K562 (cell line): ENCODE data around the gene MACROH2A2. TPM values are rescaled to one million over a fixed set of nuclear protein-coding genes. Genes with fewer than 3 reads are reported as not detected.

Experiments
- ATAC-seq: fragments of 200-7000 bp; cut with Tn5 transposase; 3 replicates; pipeline ENCODE4 v1.9.1; 2020; ENCODE audit warnings: moderate library complexity
- BruUV-seq: library from RNA; stranded (reverse); fragments of 400-500 nt; replicated peaks from 2 replicates; lab custom pipeline; 2021; lab: Mats Ljungman, UMichigan
- CTCF ChIA-PET: fragments of 300-600 bp; formaldehyde crosslinking; extraction: SDS; loops from one replicate; lab custom pipeline; 2021; ENCODE audit warnings: low intra/inter-chr PET ratio; lab: Yijun Ruan, JAX
- POLR2A ChIA-PET: fragments of 300-600, 350-650 bp; sonication (Branson Sonifier 250); formaldehyde crosslinking; extraction: SDS; loops from one replicate; lab custom pipeline; 2021; ENCODE audit warnings: antibody characterized with exemption, inconsistent platforms; lab: Yijun Ruan, JAX
- DNase-seq, 4 experiments: peaks; one replicate each; pipeline versions ENCODE4 v3.0.0 to v3.0.0-alpha.2; 2011 to 2018; ENCODE audit warnings: low spot score in 3 of 4, mixed read lengths in 3 of 4; ENCODE audit errors: extremely low read depth in 1 of 4
- FAIRE-seq: peaks from 2 replicates; lab custom pipeline; 2011; peaks lifted over from hg19 to GRCh38; lab: Jason Lieb, UNC
- H2AFZ ChIP-seq: 2 replicates; pipeline ENCODE4 v1.6.0; 2011; ENCODE audit warnings: low read depth, low read length, control low read depth, inconsistent platforms
- H3K27ac ChIP-seq: fragments of 200-600 bp; 3 replicates; pipeline ENCODE4 v1.8.0; 2011; ENCODE audit warnings: low read depth, mild to moderate bottlenecking, control low read depth, inconsistent platforms, low read length, moderate library complexity, mixed read lengths; ENCODE audit errors: extremely low read depth
- H3K27me3 ChIP-seq, 2 experiments: fragments of 300-600 bp in 1 of 2; 2 replicates in 1 of 2; 3 replicates in 1 of 2; pipeline versions ENCODE4 v1.6.0 to v1.8.0; 2011; ENCODE audit warnings: inconsistent platforms in 2 of 2, low read length in 2 of 2, mild to moderate bottlenecking in 1 of 2, mixed read lengths in 1 of 2, moderate library complexity in 1 of 2; ENCODE audit not compliant: control insufficient read depth in 2 of 2, insufficient read depth in 2 of 2
- H3K36me3 ChIP-seq: fragments of 300-600 bp; 3 replicates; pipeline ENCODE4 v1.8.0; 2011; ENCODE audit warnings: mild to moderate bottlenecking, low read length, inconsistent platforms; ENCODE audit not compliant: control insufficient read depth, insufficient read depth
- H3K4me1 ChIP-seq, 2 experiments: fragments of 200-600 bp in 1 of 2; replicated peaks in 1 of 2; 2 replicates in 1 of 2; 3 replicates in 1 of 2; pipeline versions ENCODE4 v1.5.1 to v1.8.0; 2011; ENCODE audit warnings: inconsistent platforms in 2 of 2, low read length in 2 of 2, mild to moderate bottlenecking in 1 of 2, mixed read lengths in 1 of 2, moderate library complexity in 1 of 2; ENCODE audit not compliant: control insufficient read depth in 2 of 2, insufficient read depth in 2 of 2
- H3K4me2 ChIP-seq: 2 replicates; pipeline ENCODE4 v1.6.1; 2011; ENCODE audit warnings: low read length, control low read depth, inconsistent platforms, mixed read lengths; ENCODE audit not compliant: insufficient read depth
- H3K4me3 ChIP-seq: fragments of 200-600 bp; sonication (generic), shearing (Covaris generic); 2 replicates; pipeline ENCODE4 v1.5.1; 2016; ENCODE audit warnings: control low read depth, inconsistent platforms
- H3K79me2 ChIP-seq: fragments of 200-600 bp; 3 replicates; pipeline ENCODE4 v1.8.0; 2011; ENCODE audit warnings: low read length, inconsistent platforms; ENCODE audit not compliant: control insufficient read depth, insufficient read depth
- H3K9ac ChIP-seq, 2 experiments: 2 replicates each; pipeline versions ENCODE4 v1.6.0 to v1.6.1; 2011; ENCODE audit warnings: low read depth in 2 of 2, low read length in 2 of 2, control low read depth in 1 of 2, inconsistent platforms in 1 of 2, mild to moderate bottlenecking in 1 of 2, mixed read lengths in 1 of 2; ENCODE audit not compliant: insufficient read depth in 1 of 2
- H3K9me1 ChIP-seq: one replicate; pipeline ENCODE4 v1.6.0; 2011; ENCODE audit warnings: inconsistent platforms, mild to moderate bottlenecking, low read length, moderate library complexity; ENCODE audit not compliant: control insufficient read depth, insufficient read depth
- H3K9me3 ChIP-seq: replicated peaks from 2 replicates; pipeline ENCODE4 v1.5.1; 2011; ENCODE audit warnings: low read depth, low read length, inconsistent platforms; ENCODE audit not compliant: control insufficient read depth, insufficient read depth
- H4K20me1 ChIP-seq: replicated peaks from 2 replicates; pipeline ENCODE4 v1.6.1; 2011; ENCODE audit warnings: low read length, inconsistent platforms, mixed read lengths; ENCODE audit not compliant: control insufficient read depth, insufficient read depth
- ADNP ChIP-seq: fragments of 200-800 bp; sonication (Bioruptor generic); IDR thresholded peaks from 2 replicates; pipeline ENCODE4 v1.6.1; 2016; ENCODE audit warnings: missing genetic modification characterization, missing compliant biosample characterization
- CREM ChIP-seq: IDR thresholded peaks from 2 replicates; pipeline ENCODE4 v1.6.1; 2014; ENCODE audit warnings: antibody characterized with exemption, low read depth
- CTCF ChIP-seq, 3 experiments: IDR thresholded peaks in 2 of 3; conservative IDR thresholded peaks in 1 of 3; 2 replicates each; pipeline ENCODE4 v1.5.1; 2011 to 2012; ENCODE audit warnings: low read length in 3 of 3, mild to moderate bottlenecking in 3 of 3, control low read depth in 2 of 3, improper control_type of control experiment in 1 of 3, inconsistent platforms in 1 of 3, low read depth in 1 of 3, mixed read lengths in 1 of 3, moderate library complexity in 1 of 3; ENCODE audit not compliant: insufficient read depth in 2 of 3
- DNMT1 ChIP-seq: fragments of 450-650 bp; IDR thresholded peaks from 2 replicates; pipeline ENCODE4 v1.6.1; 2016; ENCODE audit warnings: antibody characterized with exemption, mild to moderate bottlenecking
- EP300 ChIP-seq: IDR thresholded peaks from 2 replicates; pipeline ENCODE4 v1.6.1; 2012; ENCODE audit warnings: low read length, improper control_type of control experiment
- HBP1 ChIP-seq: fragments of 450-650 bp; formaldehyde crosslinking; IDR thresholded peaks from 2 replicates; pipeline ENCODE4 v1.4.0; 2022; ENCODE audit warnings: missing genetic modification characterization
- HMG20B ChIP-seq: fragments of 250-450 bp; sonication (Bioruptor Pico); IDR thresholded peaks from 2 replicates; pipeline ENCODE4 v1.5.0; 2021; ENCODE audit warnings: mild to moderate bottlenecking
- MYC ChIP-seq, 2 experiments: fragments of 250-450 bp in 1 of 2; sonication (Bioruptor Pico) in 1 of 2; IDR thresholded peaks; 2 replicates each; pipeline versions ENCODE4 v1.5.1 to v1.6.1; 2012 to 2021; ENCODE audit warnings: low read depth in 2 of 2, borderline replicate concordance in 1 of 2, improper control_type of control experiment in 1 of 2, low read length in 1 of 2, mild to moderate bottlenecking in 1 of 2, moderate library complexity in 1 of 2
- NELFE ChIP-seq: IDR thresholded peaks from 2 replicates; pipeline ENCODE4 v1.6.1; 2011; ENCODE audit warnings: mild to moderate bottlenecking; ENCODE audit not compliant: insufficient read depth, insufficient read length
- RAD21 ChIP-seq, 2 experiments: fragments of 250-450 bp in 1 of 2; fragments of 450-650 bp in 1 of 2; sonication (Bioruptor Pico) in 1 of 2; formaldehyde crosslinking in 1 of 2; IDR thresholded peaks in 1 of 2; conservative IDR thresholded peaks in 1 of 2; 2 replicates each; pipeline versions ENCODE4 v1.4.0 to v1.8.0; 2020 to 2022; ENCODE audit warnings: mild to moderate bottlenecking in 2 of 2, moderate library complexity in 1 of 2
- RHOXF2B ChIP-seq: fragments of 250-450 bp; sonication (Bioruptor Pico); conservative IDR thresholded peaks from 2 replicates; pipeline ENCODE4 v1.5.1; 2021
- SMC3 ChIP-seq: conservative IDR thresholded peaks from 2 replicates; pipeline ENCODE4 v1.6.1; 2011; ENCODE audit warnings: low read depth, low read length, improper control_type of control experiment; ENCODE audit not compliant: insufficient read depth
- XRCC5 ChIP-seq: fragments of 200-400 bp; formaldehyde crosslinking; IDR thresholded peaks from 2 replicates; pipeline ENCODE4 v1.6.1; 2017; ENCODE audit warnings: low read depth, mild to moderate bottlenecking, low read length
- ZBTB7A ChIP-seq: IDR thresholded peaks from 2 replicates; pipeline ENCODE4 v1.6.1; 2011; ENCODE audit warnings: low read depth, mild to moderate bottlenecking, low read length, moderate library complexity, borderline replicate concordance; ENCODE audit not compliant: control insufficient read depth
- whole genome bisulfite sequencing: fragments of 100-300 bp; shearing (Covaris generic); methylation state at CpG from one replicate; pipeline ENCODE4 v1.1.6; 2016; ENCODE audit warnings: low coverage, mixed read lengths; ENCODE audit not compliant: insufficient coverage; ENCODE audit errors: missing lambda C conversion rate; 5-methylcytosine and 5-hydroxymethylcytosine counted together
- in situ Hi-C: fragments of 300-500 bp; cut with MboI; formaldehyde crosslinking; loops from 4 replicates; pipeline ENCODE4 v1.15.0; 2018; ENCODE audit warnings: inconsistent platforms, mixed read lengths
- intact Hi-C: fragments of 100-400 bp; cut with micrococcal nuclease; formaldehyde crosslinking; loops from 2 replicates; pipeline ENCODE4 v1.14.2; 2022
- polyA plus RNA-seq, 8 experiments: library from polyadenylated mRNA; depleted of rRNA in 4 of 8; stranded (reverse) in 5 of 8; unstranded in 3 of 8; fragments of >200 nt; fragmentation: Nextera tagmentation in 2 of 8; fragmentation: Illumina TruSeq in 1 of 8; extraction: Ambion mirVana in 2 of 8; extraction: Trizol in 1 of 8; gene quantifications; 2 replicates each; pipeline versions ENCODE4 v1.2.1 to v1.2.3, GENCODE V29; 2011 to 2014; ENCODE audit warnings: inconsistent platforms in 1 of 8, missing spikeins in 1 of 8
- total RNA-seq, 7 experiments: library from RNA; depleted of rRNA in 6 of 7; stranded (reverse); fragments of >200 nt in 6 of 7; fragmentation: Illumina TruSeq in 2 of 7; extraction: Trizol in 2 of 7; gene quantifications; 2 replicates each; pipeline versions ENCODE4 v1.2.1 to v1.2.3, GENCODE V29; 2011 to 2021; ENCODE audit warnings: low replicate concordance in 1 of 7

Gene MACROH2A2
- total and polyA plus RNA-seq, 9 of the 15 experiments (the other 6 are each of a cell fraction or from before 2014, with no cell fraction given): 0.07 TPM; not detected in 8

GRCh38 chr10:70106958-70107791, 54.5 kb downstream of the MACROH2A2 start:
- no peaks in the 10 kb centered on the region for H3K9me3 ChIP-seq
- H3K4me2 ChIP-seq: peak overlapping the region; percentile 28; the same call in 1 of the 2 replicates
- ChIA-PET POLR2A (interaction anchor here (0.6 to 1.0 kb wide), 4 partner anchors 9 to 614 kb away, joined by 3 to 4 read pairs (median 3); no protein-coding TSS in a partner anchor), CTCF (interaction anchor here (0.5 to 0.7 kb wide), 2 partner anchors 10 to 680 kb away, joined by 3 to 5 read pairs; no protein-coding TSS in a partner anchor)
- no TSS peak for BruUV-seq
- no peaks in the 10 kb centered on the region for H4K20me1 ChIP-seq
- FAIRE-seq: peak; percentile 89
- DNase-seq: peak; percentile 69 to 73 (median 72)
- intact Hi-C loops: no loop called here
- no peaks in the 10 kb centered on the region for H3K9me1 ChIP-seq
- peak overlapping the region in 1 of 2 experiments; percentile 72; a peak in 2 of 4 replicates for H3K9ac ChIP-seq
- H3K4me1 ChIP-seq: peaks cover 0 to 4% of the 10 kb centered on the region in 2 experiments; a peak in 2 of 5 replicates
- peak; percentile 94 for ATAC-seq
- peaks cover 15 to 40% of the 10 kb centered on the region in 2 experiments; a peak in 3 of 5 replicates for H3K27me3 ChIP-seq
- no peak overlapping the region for H3K27ac ChIP-seq
- WGBS: 13% methylated on average over 22 of the region's 22 CpGs
- in situ Hi-C loops: no loop called here
- peak overlapping the region; percentile 57; the same call in 1 of the 2 replicates for H2AFZ ChIP-seq
- no peaks in the 10 kb centered on the region for H3K79me2 ChIP-seq
- no peaks in the 10 kb centered on the region for H3K36me3 ChIP-seq
- H3K4me3 ChIP-seq: no peak overlapping the region
- TF ChIP-seq MYC (IDR thresholded peaks at IDR 0.05; ENCODE audit: low read depth, low read length) (0 out of 2 replicates have a peak, but pooled peaks have one; percentile 46), MYC (CRISPR knock-in tag; IDR thresholded peaks at IDR 0.05; ENCODE audit: borderline replicate concordance, low read depth) (no peak), DNMT1 (no peak), CREM (peak; percentile 84), HBP1 (CRISPR knock-in tag) (no peak), RHOXF2B (no peak), RAD21 (CRISPR knock-in tag; conservative IDR thresholded peaks at IDR 0.05 in 1 of 2, IDR thresholded peaks at IDR 0.05 in 1 of 2) (peak in 1 of 2 experiments; percentile 36; a peak in 1 of 4 replicates), HMG20B (CRISPR knock-in tag) (no peak), ZBTB7A (no peak), XRCC5 (peak; percentile 80; the same call in 1 of the 2 replicates), SMC3 (0 out of 2 replicates have a peak, but pooled peaks have one; percentile 21), NELFE (no peak), ADNP (tag) (no peak), CTCF (IDR thresholded peaks at IDR 0.05 in 2 of 3, conservative IDR thresholded peaks at IDR 0.05 in 1 of 3; ENCODE audit: insufficient read depth in 2 of 3, low read depth in 1 of 3, low read length in 3 of 3) (peak; percentile 76 to 95 (median 81)), EP300 (no peak)
